HUES48 (cell line): ENCODE results near the gene ENOPH1.
"Not testable (repeated sequence)": the region's sequence is repeated elsewhere in the genome, so short reads cannot be mapped to it uniquely, and the experiment has no call there.

Experiments
- H3K27ac ChIP-seq: one replicate; pipeline ENCODE4 v1.7.0; 2013; ENCODE audit warnings: low read depth, low read length, inconsistent platforms
- H3K27me3 ChIP-seq: 2 replicates; pipeline ENCODE4 v1.6.1; 2013; ENCODE audit warnings: mild to moderate bottlenecking, low read length; ENCODE audit not compliant: control insufficient read depth, insufficient read depth
- H3K36me3 ChIP-seq: 2 replicates; pipeline ENCODE4 v1.6.1; 2013; ENCODE audit warnings: low read length; ENCODE audit not compliant: control insufficient read depth, insufficient read depth
- H3K4me1 ChIP-seq: 2 replicates; pipeline ENCODE4 v1.6.1; 2013; ENCODE audit warnings: mild to moderate bottlenecking, low read length; ENCODE audit not compliant: control insufficient read depth, insufficient read depth
- H3K4me3 ChIP-seq: 2 replicates; pipeline ENCODE4 v1.5.1; 2013; ENCODE audit warnings: mild to moderate bottlenecking, low read depth, low read length
- H3K9ac ChIP-seq: 2 replicates; pipeline ENCODE4 v1.6.1; 2013; ENCODE audit warnings: mild to moderate bottlenecking, low read depth, low read length, moderate library complexity
- H3K9me3 ChIP-seq: 2 replicates; pipeline ENCODE4 v1.6.1; 2013; ENCODE audit warnings: low read length; ENCODE audit not compliant: control insufficient read depth, insufficient read depth

The ENOPH1 gene

DNA sequence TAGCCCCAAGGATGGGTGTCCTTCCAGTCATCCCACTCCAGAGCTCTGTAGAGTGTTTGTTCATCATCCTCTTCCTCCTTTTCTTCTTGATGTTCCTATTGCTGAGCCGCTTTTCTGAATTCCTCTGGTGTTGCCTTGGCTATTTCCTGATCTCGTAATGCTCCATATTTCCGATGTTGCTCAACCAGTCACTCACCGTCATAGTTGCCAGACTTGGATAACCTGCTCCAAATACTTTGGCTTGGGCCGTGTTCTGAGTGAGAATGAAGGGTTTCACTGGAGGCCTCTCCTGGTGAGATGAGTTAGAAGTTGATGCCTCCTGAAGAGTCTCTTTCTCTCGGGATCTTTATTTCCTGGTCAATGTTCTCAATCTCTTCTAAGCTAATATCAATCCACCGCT is 28.8 kb upstream of the ENOPH1 start:
- Histone ChIP-seq H3K9me3 (no peaks in the 10 kb centered on the region), H3K9ac (no peak overlapping the region), H3K27ac (no peak overlapping the region), H3K4me3 (no peak overlapping the region), H3K4me1 (no peaks in the 10 kb centered on the region), H3K27me3 (no peaks in the 10 kb centered on the region), H3K36me3 (no peaks in the 10 kb centered on the region)

DNA sequence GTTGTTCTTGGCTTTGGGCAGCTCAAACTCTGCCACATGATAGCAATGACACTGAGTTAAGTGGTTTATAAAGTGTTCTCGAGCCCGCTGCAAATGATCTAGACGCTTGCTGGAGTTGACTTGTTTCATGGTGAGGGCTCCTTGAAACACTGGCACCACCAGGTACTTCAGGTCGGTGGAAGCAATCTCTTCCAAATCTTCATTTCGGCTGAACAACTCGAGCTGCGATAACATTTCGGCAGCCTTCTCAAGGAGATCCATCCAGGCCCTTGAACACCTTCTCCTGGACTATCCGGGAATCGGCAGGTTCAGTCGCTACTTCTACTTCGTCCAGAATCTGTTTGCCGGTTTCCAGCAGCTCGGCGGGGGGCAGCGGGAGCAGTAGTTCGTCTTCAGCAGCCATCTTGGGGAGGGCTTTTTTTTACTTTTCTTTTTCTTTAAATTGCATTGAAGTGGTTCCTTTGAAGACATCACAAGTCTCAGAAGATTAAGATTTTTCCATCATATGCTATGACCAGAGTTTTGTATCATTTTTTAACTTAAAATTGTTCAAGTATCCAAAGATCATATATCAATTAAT is 28.1 kb upstream of the ENOPH1 start:
- Histone ChIP-seq H3K27ac (no peak overlapping the region), H3K4me3 (no peak overlapping the region), H3K4me1 (no peaks in the 10 kb centered on the region), H3K27me3 (no peaks in the 10 kb centered on the region), H3K9ac (no peak overlapping the region), H3K36me3 (no peaks in the 10 kb centered on the region), H3K9me3 (no peaks in the 10 kb centered on the region)

DNA sequence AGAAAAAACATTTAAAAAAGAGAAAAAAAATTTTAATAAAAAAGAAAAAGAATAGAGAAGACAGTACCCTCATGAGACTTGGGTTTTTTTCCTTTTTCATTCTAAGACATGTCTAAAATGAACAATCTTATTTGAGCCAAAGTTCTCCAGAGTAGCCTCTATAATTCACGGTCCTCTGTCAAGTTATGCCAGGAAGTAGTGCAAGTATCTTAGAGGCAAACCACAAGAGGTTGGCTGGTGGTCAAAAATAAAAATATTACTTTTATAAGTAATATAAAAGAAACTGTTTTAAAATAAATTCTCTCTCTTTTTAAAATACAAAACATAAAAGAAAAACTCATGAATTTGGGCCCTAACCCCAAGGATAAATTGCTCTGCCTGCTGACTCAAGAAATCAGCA is 26.7 kb upstream of the ENOPH1 start:
- Histone ChIP-seq H3K27me3 (no peaks in the 10 kb centered on the region), H3K9me3 (no peaks in the 10 kb centered on the region), H3K4me3 (no peak overlapping the region), H3K36me3 (no peaks in the 10 kb centered on the region), H3K27ac (no peak overlapping the region), H3K9ac (no peak overlapping the region), H3K4me1 (no peaks in the 10 kb centered on the region)

DNA sequence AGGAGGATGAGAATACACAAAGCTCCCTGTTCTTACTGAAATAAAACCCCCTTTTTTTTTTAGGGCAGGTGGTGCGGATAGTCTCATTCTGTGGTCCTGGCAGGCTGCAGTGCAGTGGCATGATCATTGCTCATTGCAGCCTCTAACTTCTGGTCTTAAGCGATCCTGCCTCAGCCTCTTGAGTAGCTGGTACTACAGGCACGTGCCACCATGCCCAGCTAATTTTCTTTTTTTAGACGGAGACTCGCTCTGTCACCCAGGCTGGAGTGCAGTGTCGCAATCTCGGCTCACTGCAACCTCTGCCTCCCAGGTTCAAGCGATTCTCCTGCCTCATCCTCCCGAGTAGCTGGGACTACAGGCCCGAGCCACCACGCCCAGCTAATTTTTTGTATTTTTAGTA is 15.3 kb upstream of the ENOPH1 start:
- not testable (repeated sequence) for H3K27me3 ChIP-seq, H3K9me3 ChIP-seq, H3K27ac ChIP-seq, H3K4me3 ChIP-seq, H3K4me1 ChIP-seq, H3K9ac ChIP-seq, H3K36me3 ChIP-seq

DNA sequence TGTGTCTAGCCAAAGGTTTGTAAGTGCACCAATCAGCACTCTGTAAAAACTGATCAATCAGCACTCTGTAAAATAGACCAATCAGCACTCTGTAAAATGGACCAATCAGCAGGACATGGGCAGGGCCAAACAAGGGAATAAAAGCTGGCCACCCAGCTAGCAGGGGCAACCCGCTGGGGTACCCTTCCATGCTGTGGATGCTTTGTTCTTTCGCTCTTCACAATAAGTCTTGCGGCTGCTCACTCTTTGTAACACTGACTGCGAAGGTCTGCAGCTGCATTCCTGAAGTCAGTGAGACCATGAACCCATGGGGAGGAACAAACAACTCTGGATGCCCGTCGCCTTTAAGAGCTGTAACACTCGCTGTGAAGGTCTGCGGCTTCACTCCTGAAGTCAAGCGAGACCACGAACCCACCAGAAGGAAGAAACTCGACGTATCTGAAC is 14.4 kb upstream of the ENOPH1 start:
- Histone ChIP-seq H3K9me3 (no peaks in the 10 kb centered on the region), H3K27me3 (no peaks in the 10 kb centered on the region), H3K27ac (peak overlapping the region; percentile 59), H3K9ac (no peak overlapping the region), H3K4me3 (no peak overlapping the region), H3K36me3 (no peaks in the 10 kb centered on the region), H3K4me1 (no peaks in the 10 kb centered on the region)

DNA sequence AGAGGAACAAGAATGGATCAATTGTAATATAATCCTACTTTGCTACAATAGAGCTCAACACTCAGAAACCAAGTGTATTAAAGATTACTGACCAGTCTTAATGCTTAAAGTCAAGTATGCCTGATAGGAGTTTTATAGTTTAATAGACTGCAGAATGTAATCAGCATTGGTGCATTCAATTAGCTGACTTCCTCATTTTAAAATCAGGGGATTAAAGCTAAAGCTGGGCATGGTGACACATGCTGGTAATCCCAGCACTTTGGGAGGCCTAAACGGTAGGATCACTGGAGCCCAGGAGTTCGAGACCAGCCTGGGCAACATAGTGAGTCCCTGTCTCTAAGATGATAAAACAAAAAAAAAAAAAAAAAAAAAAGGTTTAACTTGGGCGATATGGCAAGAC is 10.9 kb upstream of the ENOPH1 start:
- Histone ChIP-seq H3K4me3 (no peak overlapping the region), H3K27ac (no peak overlapping the region), H3K9me3 (no peaks in the 10 kb centered on the region), H3K27me3 (no peaks in the 10 kb centered on the region), H3K9ac (no peak overlapping the region), H3K4me1 (no peaks in the 10 kb centered on the region), H3K36me3 (peaks cover 16% of the 10 kb centered on the region)

DNA sequence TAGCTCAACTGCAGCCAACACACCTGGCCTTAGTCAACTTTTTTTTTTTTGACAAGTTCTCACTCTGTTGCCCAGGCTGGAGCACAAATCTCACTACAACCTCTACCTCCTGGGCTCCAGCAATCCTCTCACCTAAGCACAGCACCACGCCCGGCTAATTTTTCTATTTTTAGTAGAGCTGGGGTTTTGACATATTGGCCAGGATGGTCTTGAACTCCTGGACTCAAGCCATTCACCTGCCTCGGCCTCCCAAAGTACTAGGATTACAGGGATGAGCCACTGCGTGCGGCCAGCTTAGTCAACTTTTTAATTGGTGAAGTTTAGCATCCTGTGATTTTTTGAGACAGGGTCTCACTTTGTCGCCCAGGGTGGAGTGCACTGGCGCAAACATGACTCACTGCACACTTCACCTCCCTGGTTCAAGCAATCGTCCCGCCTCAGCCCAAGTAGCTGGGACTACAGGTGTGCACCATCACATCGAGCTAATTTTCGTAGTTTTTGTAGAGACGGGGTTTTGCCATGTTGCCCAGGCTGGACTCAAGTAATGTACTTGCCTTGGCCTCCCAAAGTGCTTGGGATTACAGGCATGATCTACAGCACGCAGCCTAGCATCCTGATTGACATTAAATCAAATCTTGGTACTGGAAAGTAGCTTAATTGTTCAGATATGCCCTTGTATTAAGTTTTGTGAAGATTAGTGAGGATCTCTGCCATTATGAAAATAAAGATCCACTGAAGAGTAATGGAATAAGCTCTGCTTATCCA is 8.4 kb upstream of the ENOPH1 start:
- peaks cover 7% of the 10 kb centered on the region; the same call in 1 of the 2 replicates for H3K4me1 ChIP-seq
- H3K9ac ChIP-seq: no peak overlapping the region
- no peak overlapping the region for H3K4me3 ChIP-seq
- peaks cover 42% of the 10 kb centered on the region for H3K36me3 ChIP-seq
- H3K9me3 ChIP-seq: no peaks in the 10 kb centered on the region
- no peaks in the 10 kb centered on the region for H3K27me3 ChIP-seq
- peak overlapping the region; percentile 50 for H3K27ac ChIP-seq

- Histone ChIP-seq H3K27ac (no peak overlapping the region), H3K36me3 (peaks cover 48% of the 10 kb centered on the region), H3K4me3 (no peak overlapping the region), H3K9me3 (no peaks in the 10 kb centered on the region), H3K9ac (no peak overlapping the region), H3K4me1 (peaks cover 8% of the 10 kb centered on the region; the same call in 1 of the 2 replicates), H3K27me3 (no peaks in the 10 kb centered on the region)
Observed at GRCh38 chr4:82422616-82423015, 7.8 kb upstream of the ENOPH1 start.

DNA sequence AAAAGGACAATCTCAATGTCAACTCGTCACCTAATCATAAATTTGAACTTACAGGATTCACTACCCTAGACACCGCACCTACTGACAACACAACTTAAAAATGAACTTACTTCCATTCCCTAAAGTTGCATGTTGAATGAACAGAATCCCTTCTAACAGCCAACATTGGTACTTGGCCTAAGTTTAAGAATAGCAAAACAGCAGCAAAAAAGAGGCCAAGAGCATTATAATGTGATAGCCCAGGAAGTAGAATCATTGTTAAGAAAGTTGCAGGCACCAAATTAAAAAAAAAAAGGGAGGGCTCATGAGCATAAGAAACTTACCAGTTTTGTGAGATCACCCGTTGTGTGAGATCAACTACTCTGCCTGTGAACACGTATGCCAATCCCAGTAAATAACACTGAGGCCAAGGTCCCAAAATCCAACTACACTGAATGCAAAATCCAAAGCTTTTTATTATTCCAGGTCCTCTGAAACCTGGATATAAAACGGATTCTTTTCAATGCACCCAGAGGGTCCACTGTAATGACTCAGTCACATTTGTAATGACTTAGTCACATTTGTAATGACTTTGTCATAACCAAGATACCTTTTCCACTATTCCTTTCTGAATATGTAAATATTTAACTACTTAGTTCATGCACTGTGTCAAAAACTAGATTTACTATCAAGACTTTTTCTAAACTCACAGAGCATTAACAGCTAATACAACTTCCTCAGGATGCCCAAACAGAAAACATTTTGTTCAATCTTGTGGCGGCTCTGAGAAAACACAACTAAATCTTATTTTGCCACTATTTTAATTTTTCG is 6.9 kb upstream of the ENOPH1 start:
- H3K27ac ChIP-seq: peak overlapping the region; percentile 6
- peaks cover 56% of the 10 kb centered on the region for H3K36me3 ChIP-seq
- H3K4me3 ChIP-seq: no peak overlapping the region
- H3K9me3 ChIP-seq: no peaks in the 10 kb centered on the region
- no peaks in the 10 kb centered on the region for H3K27me3 ChIP-seq
- H3K4me1 ChIP-seq: peaks cover 8% of the 10 kb centered on the region; the same call in 1 of the 2 replicates
- no peak overlapping the region for H3K9ac ChIP-seq

DNA sequence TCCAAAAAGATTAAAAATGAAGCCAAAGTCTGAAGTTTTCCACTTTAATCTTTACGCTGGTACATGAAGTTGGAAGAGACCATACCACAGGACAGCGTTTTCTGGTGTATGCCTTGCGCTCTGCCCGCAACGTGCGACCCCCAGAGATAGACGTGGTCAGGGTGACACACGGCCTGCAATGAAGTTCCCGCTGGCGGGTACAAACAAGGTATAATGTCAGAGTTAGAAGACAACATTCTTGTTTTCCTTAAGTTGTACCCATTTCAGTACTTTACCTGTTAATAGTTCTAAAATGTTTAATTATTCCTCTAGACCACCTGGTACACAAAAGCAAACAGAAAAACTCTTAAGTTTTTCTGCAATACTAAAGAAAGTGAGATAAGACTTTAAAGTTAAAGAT is 4.9 kb upstream of the ENOPH1 start:
- no peak overlapping the region for H3K4me3 ChIP-seq
- H3K4me1 ChIP-seq: peaks cover 8% of the 10 kb centered on the region; the same call in 1 of the 2 replicates
- no peak overlapping the region for H3K27ac ChIP-seq
- no peaks in the 10 kb centered on the region for H3K9me3 ChIP-seq
- no peaks in the 10 kb centered on the region for H3K27me3 ChIP-seq
- no peak overlapping the region for H3K9ac ChIP-seq
- H3K36me3 ChIP-seq: peaks cover 58% of the 10 kb centered on the region

GRCh38 chr4:82428526-82428968 is 1.8 kb upstream of the ENOPH1 start:
- Histone ChIP-seq H3K36me3 (peaks cover 52% of the 10 kb centered on the region), H3K27ac (peak overlapping the region; percentile 99), H3K4me1 (peaks cover 8% of the 10 kb centered on the region; the same call in 1 of the 2 replicates), H3K9ac (peak overlapping the region; percentile 99), H3K27me3 (no peaks in the 10 kb centered on the region), H3K4me3 (peak overlapping the region; percentile 93), H3K9me3 (no peaks in the 10 kb centered on the region)
